ENCODE measurements around the gene SNX6.
"Not testable (repeated sequence)": the region's sequence is repeated elsewhere in the genome, so short reads cannot be mapped to it uniquely, and the experiment has no call there.

SNX6 gene

DNA sequence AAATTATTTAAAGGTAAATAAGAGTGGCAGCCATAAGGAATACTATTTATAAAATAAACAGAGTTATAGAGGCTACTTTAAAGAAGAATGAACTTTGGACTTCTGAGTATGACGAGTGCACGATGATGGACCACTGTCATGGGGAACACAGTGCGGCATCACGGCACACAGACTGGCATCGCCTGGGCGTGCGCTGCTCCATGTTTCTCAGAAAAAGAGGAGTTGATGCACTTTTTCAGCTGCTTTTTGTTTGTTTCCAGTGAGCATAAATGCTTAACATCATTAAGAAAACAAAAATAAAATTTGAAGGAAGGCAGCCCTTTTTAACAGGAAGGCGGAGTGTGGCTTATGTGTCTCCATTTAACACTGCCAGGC is 67.2 kb downstream of the SNX6 start:
- Histone ChIP-seq H3F3A (ENCODE audit: control insufficient read depth, insufficient read depth) (no peaks in the 10 kb centered on the region; the same call in 1 of the 2 replicates), H3K27me3 (ENCODE audit: control insufficient read depth, low read length) (no peaks in the 10 kb centered on the region), H3K36me3 (ENCODE audit: control insufficient read depth, low read length) (peaks cover 15% of the 10 kb centered on the region), H4K20me1 (ENCODE audit: control insufficient read depth, insufficient read depth, low read depth, low read length) (no peaks in the 10 kb centered on the region), H3K9me3 (ENCODE audit: control insufficient read depth, insufficient read depth, low read length) (no peaks in the 10 kb centered on the region), H3K4me3 (ENCODE audit: low read length) (no peak overlapping the region), H3K27ac (ENCODE audit: low read depth, low read length) (no peak overlapping the region), H3K79me2 (ENCODE audit: control insufficient read depth, low read length) (no peaks in the 10 kb centered on the region), H3K9me2 (replicated peaks; ENCODE audit: control insufficient read depth, low read length) (no peaks in the 10 kb centered on the region), H3K4me1 (ENCODE audit: control insufficient read depth, low read length) (no peaks in the 10 kb centered on the region), H3K4me2 (ENCODE audit: low read length) (no peak overlapping the region)
- no peak for TF ChIP-seq EZH2phosphoT487 (IDR thresholded peaks at IDR 0.05; ENCODE audit: borderline replicate concordance, low read length)
- TF ChIP-seq, protein P1, sequence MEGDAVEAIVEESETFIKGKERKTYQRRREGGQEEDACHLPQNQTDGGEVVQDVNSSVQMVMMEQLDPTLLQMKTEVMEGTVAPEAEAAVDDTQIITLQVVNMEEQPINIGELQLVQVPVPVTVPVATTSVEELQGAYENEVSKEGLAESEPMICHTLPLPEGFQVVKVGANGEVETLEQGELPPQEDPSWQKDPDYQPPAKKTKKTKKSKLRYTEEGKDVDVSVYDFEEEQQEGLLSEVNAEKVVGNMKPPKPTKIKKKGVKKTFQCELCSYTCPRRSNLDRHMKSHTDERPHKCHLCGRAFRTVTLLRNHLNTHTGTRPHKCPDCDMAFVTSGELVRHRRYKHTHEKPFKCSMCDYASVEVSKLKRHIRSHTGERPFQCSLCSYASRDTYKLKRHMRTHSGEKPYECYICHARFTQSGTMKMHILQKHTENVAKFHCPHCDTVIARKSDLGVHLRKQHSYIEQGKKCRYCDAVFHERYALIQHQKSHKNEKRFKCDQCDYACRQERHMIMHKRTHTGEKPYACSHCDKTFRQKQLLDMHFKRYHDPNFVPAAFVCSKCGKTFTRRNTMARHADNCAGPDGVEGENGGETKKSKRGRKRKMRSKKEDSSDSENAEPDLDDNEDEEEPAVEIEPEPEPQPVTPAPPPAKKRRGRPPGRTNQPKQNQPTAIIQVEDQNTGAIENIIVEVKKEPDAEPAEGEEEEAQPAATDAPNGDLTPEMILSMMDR (IDR thresholded peaks at IDR 0.05; ENCODE audit: low read depth, low read length, poor library complexity, severe bottlenecking) = no peak

DNA sequence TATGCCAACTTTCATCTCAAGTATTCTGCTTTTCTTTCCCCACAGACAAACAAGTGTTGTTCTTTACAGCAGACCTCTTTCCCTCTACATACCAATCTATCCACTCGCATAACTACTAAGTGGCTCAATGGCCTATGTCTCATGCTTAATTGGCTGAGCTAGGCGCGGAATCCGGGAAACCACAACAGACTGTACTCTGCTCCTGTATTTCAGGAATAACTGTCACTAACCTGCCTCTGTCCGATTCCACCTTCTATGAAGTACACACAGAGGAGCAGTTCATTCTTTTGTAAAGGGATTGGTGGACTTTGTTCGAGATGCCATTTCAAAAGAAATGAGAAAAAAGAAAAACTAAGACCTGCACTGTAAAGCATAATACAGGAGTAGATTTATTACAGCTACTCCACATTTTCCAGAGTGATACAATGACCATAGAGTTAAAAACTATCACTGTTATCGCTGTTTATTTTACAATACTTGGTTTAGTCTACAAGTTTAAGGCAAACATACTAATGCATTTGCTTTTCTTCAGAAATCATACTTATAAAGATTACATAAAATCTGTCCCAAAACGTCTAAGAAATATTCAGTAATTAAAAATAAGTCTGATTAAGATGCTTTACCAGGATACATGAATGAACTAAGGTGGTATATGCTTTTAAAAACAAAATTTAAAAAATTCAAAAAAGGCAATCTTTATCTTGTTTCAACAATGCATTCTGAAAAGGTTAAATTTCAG is 67.7 kb downstream of the SNX6 start:
- not testable (repeated sequence) for H3K4me1 ChIP-seq (ENCODE audit: control insufficient read depth, low read length); H3K36me3 ChIP-seq (ENCODE audit: control insufficient read depth, low read length); H3K27ac ChIP-seq (ENCODE audit: low read depth, low read length); H3K9me2 ChIP-seq (replicated peaks; ENCODE audit: control insufficient read depth, low read length); H4K20me1 ChIP-seq (ENCODE audit: control insufficient read depth, insufficient read depth, low read depth, low read length); H3K4me3 ChIP-seq (ENCODE audit: low read length); H3K79me2 ChIP-seq (ENCODE audit: control insufficient read depth, low read length); H3F3A ChIP-seq (ENCODE audit: control insufficient read depth, insufficient read depth); H3K9me3 ChIP-seq (ENCODE audit: control insufficient read depth, insufficient read depth, low read length); H3K4me2 ChIP-seq (ENCODE audit: low read length); H3K27me3 ChIP-seq (ENCODE audit: control insufficient read depth, low read length)

DNA sequence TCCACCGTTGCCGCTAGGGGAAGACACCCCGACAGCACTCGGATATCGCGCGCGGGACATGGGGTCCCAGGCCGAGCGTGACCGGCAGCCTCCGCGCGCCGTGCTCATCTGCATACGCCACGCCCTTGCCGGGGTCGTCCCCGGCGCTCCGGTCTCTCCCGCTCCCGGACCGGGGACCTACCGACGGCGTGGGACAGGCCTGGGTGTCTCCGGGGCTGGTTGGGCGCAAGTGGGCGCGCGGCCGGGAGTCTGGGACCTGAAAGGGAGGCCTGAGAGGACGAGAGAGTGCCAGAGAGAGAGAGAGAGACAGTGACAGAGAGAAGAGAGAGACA is 73.5 kb downstream of the SNX6 start:
- H3K9me2 ChIP-seq (replicated peaks; ENCODE audit: control insufficient read depth, low read length); H3K36me3 ChIP-seq (ENCODE audit: control insufficient read depth, low read length); H3K27me3 ChIP-seq (ENCODE audit: control insufficient read depth, low read length); H4K20me1 ChIP-seq (ENCODE audit: control insufficient read depth, insufficient read depth, low read depth, low read length); H3K9me3 ChIP-seq (ENCODE audit: control insufficient read depth, insufficient read depth, low read length); H3K4me2 ChIP-seq (ENCODE audit: low read length); H3K79me2 ChIP-seq (ENCODE audit: control insufficient read depth, low read length); H3K4me3 ChIP-seq (ENCODE audit: low read length); H3K27ac ChIP-seq (ENCODE audit: low read depth, low read length); H3K4me1 ChIP-seq (ENCODE audit: control insufficient read depth, low read length): not testable (repeated sequence)
- H3F3A ChIP-seq (ENCODE audit: control insufficient read depth, insufficient read depth) = peaks cover 11% of the 10 kb centered on the region

DNA sequence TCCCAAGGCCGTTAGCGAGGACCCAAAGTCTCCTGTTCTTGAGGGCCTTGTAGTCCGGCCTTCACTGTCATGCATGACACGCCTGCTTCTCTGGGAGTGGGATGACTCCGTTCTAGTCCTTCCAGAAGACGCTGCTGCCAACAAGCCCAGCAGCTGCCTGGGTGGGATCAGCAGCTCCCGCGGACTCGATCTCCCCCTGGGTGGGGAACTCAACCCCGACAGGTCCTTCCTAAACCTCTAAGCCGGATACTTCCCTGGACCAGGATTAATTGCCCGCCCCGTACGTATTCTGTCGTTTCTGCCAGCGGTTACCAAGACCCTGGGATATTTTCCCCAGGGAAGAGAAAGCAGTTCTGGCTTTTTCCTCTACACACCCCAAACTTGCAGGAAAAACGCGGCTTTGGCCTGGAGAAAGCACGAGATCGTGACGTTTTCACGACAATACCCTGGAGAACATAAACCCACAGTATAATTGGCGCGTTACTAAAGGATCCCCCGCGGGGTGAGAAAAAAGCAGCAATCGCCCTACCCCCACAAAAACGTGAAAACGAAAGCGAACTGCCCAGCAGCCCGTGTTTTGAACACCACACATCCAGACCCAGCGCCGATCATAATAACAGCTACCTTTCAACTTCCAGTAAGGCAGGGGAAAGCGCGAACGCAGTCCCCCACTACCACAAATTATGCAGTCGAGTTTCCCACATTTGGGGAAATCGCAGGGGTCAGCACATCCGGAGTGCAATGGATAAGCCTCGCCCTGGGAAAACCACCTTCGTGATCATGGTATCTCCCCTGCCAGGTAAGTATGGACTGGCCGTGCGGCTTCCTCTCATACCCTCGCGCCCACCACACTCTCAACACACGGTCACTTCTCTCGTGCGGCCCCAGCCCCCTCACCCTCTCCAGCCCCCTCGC is 74.1 kb downstream of the SNX6 start:
- not testable (repeated sequence) for H3K4me1 ChIP-seq (ENCODE audit: control insufficient read depth, low read length); H3K4me2 ChIP-seq (ENCODE audit: low read length); H3K9me3 ChIP-seq (ENCODE audit: control insufficient read depth, insufficient read depth, low read length); H3K27ac ChIP-seq (ENCODE audit: low read depth, low read length); H4K20me1 ChIP-seq (ENCODE audit: control insufficient read depth, insufficient read depth, low read depth, low read length); H3K9me2 ChIP-seq (replicated peaks; ENCODE audit: control insufficient read depth, low read length); H3K4me3 ChIP-seq (ENCODE audit: low read length); H3K36me3 ChIP-seq (ENCODE audit: control insufficient read depth, low read length); H3K79me2 ChIP-seq (ENCODE audit: control insufficient read depth, low read length); H3K27me3 ChIP-seq (ENCODE audit: control insufficient read depth, low read length)
- H3F3A ChIP-seq (ENCODE audit: control insufficient read depth, insufficient read depth) = peaks cover 11% of the 10 kb centered on the region

All from DOHH2 (cell line).